Activated B cell treated with CpG ODN at 0.5 μM for 24 hours (primary cell): ENCODE results near the gene BCAT1. TPM values are rescaled to one million over a fixed set of nuclear protein-coding genes. Genes with fewer than 3 reads are reported as not detected.

ENCODE experiments used
- ATAC-seq: fragments of 200-7000 bp; cut with Tn5 transposase; one replicate; pipeline ENCODE4 v1.10.0; 2021; ENCODE audit warnings: low read depth, mild to moderate bottlenecking, moderate library complexity
- CTCF ChIA-PET: fragments of 350-600 bp; sonication (Branson Sonifier 250); formaldehyde crosslinking; loops from one replicate; lab custom pipeline; 2021; ENCODE audit warnings: antibody characterized with exemption; lab: Charles Lee
- POLR2A ChIA-PET: fragments of 350-600 bp; sonication (Branson Sonifier 250); formaldehyde crosslinking; loops from one replicate; lab custom pipeline; 2021; ENCODE audit warnings: antibody characterized with exemption; lab: Charles Lee
- DNase-seq: peaks from one replicate; pipeline ENCODE4 v3.0.0; 2022
- H3K27ac Mint-ChIP-seq: one replicate; pipeline ENCODE4 v1.8.0; 2020; ENCODE audit warnings: mixed read lengths
- H3K27me3 Mint-ChIP-seq: one replicate; pipeline ENCODE4 v1.8.0; 2021; ENCODE audit warnings: mixed read lengths
- H3K36me3 Mint-ChIP-seq: one replicate; pipeline ENCODE4 v1.8.0; 2021; ENCODE audit warnings: low read depth, mixed read lengths
- H3K4me1 Mint-ChIP-seq: one replicate; pipeline ENCODE4 v1.8.0; 2021; ENCODE audit warnings: mixed read lengths
- H3K4me3 Mint-ChIP-seq: one replicate; pipeline ENCODE4 v1.8.0; 2020; ENCODE audit warnings: mild to moderate bottlenecking, mixed read lengths
- H3K9me3 Mint-ChIP-seq: one replicate; pipeline ENCODE4 v1.8.0; 2020; ENCODE audit warnings: mixed read lengths
- intact Hi-C: fragments of 100-400 bp; cut with micrococcal nuclease; formaldehyde crosslinking; loops from one replicate; pipeline ENCODE4 v1.15.1; 2024
- total RNA-seq: library from RNA; stranded (reverse); gene quantifications from 2 replicates; pipeline ENCODE4 v1.2.3, GENCODE V29; 2022
- TF ChIP-seq, protein P1 (sequence below): fragments of 200-600 bp; IDR thresholded peaks from one replicate; pipeline ENCODE4 v1.8.0; 2022; ENCODE audit warnings: antibody characterized with exemption, mild to moderate bottlenecking

BCAT1 gene
- total RNA-seq, 1 donor from 2014 or later, result 69.6 TPM

- TF ChIP-seq, protein P1, sequence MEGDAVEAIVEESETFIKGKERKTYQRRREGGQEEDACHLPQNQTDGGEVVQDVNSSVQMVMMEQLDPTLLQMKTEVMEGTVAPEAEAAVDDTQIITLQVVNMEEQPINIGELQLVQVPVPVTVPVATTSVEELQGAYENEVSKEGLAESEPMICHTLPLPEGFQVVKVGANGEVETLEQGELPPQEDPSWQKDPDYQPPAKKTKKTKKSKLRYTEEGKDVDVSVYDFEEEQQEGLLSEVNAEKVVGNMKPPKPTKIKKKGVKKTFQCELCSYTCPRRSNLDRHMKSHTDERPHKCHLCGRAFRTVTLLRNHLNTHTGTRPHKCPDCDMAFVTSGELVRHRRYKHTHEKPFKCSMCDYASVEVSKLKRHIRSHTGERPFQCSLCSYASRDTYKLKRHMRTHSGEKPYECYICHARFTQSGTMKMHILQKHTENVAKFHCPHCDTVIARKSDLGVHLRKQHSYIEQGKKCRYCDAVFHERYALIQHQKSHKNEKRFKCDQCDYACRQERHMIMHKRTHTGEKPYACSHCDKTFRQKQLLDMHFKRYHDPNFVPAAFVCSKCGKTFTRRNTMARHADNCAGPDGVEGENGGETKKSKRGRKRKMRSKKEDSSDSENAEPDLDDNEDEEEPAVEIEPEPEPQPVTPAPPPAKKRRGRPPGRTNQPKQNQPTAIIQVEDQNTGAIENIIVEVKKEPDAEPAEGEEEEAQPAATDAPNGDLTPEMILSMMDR, result no peak
- H3K4me3 Mint-ChIP-seq, result no peak overlapping the region
- H3K4me1 Mint-ChIP-seq, result no peaks in the 10 kb centered on the region
- ATAC-seq, result no peak
- ChIA-PET CTCF (no interaction called here), POLR2A (no interaction called here)
- H3K27ac Mint-ChIP-seq, result no peak overlapping the region
- no peaks in the 10 kb centered on the region for H3K27me3 Mint-ChIP-seq
- no peaks in the 10 kb centered on the region for H3K36me3 Mint-ChIP-seq
- intact Hi-C loops, result no loop called here
- no peak for DNase-seq
- H3K9me3 Mint-ChIP-seq, result peaks cover 7% of the 10 kb centered on the region
These were observed 181.9 kb downstream of the BCAT1 start for GRCh38 chr12:24767016-24767415.

- intact Hi-C loops, result no loop called here
- DNase-seq, result no peak
- Mint-ChIP-seq H3K36me3 (no peaks in the 10 kb centered on the region), H3K9me3 (peaks cover 7% of the 10 kb centered on the region), H3K27ac (no peak overlapping the region), H3K27me3 (no peaks in the 10 kb centered on the region), H3K4me1 (no peaks in the 10 kb centered on the region), H3K4me3 (no peak overlapping the region)
- ChIA-PET CTCF (interaction anchor here (1.7 kb wide), 1 partner anchor 14 kb away, joined by 4 read pairs; no protein-coding TSS in a partner anchor), POLR2A (interaction anchor here (0.6 kb wide), 1 partner anchor 36 kb away, joined by 5 read pairs; no protein-coding TSS in a partner anchor)
- TF ChIP-seq, protein P1, result no peak
- no peak for ATAC-seq
These were observed 184.2 kb downstream of the BCAT1 start for GRCh38 chr12:24764712-24765111.

DNA sequence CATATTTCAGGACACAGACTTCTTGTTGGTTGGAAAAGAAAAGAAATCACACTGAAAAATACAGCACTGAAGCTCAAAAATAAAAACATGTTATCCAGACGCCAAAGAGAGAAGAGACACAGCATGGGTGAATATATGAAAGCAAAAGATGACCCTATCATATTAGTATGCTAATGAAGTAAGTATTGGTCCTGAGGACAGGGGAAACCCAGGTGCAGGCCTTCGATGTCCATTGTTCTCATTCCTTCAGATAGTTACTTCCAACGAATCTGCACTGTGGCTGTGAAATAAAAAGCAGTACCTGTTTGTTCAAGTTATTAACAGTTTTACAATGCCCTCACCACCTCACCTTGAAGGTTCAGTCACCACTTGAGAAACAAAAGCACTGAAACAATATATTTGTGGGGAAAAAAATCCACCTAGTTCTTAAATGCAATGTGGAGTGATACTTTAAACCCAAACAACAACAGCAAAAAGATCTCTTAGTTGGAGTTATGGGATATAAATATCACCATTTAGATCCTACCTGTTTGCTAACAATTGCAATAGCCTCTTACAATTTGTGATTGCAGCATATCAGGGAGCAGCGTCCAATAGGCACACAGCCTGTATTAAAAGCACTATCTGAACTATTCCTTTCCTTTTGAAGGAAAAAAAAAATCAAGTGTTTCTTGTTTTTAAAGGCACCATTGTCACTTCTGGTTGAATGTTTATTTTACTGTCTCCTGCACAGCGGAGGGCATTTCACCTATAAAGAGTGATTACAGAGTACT, 188.1 kb downstream of the BCAT1 start:
- Mint-ChIP-seq H3K4me1 (no peaks in the 10 kb centered on the region), H3K36me3 (no peaks in the 10 kb centered on the region), H3K9me3 (no peaks in the 10 kb centered on the region), H3K27ac (no peak overlapping the region), H3K27me3 (no peaks in the 10 kb centered on the region), H3K4me3 (no peak overlapping the region)
- DNase-seq, result no peak
- TF ChIP-seq, protein P1, result no peak
- ATAC-seq, result no peak
- POLR2A ChIA-PET, result no interaction called here
- CTCF ChIA-PET, result no interaction called here
- intact Hi-C loops, result no loop called here

GRCh38 chr12:24760162-24760561, 188.7 kb downstream of the BCAT1 start:
- TF ChIP-seq, protein P1, result no peak
- ATAC-seq, result no peak
- ChIA-PET CTCF (no interaction called here), POLR2A (no interaction called here)
- DNase-seq, result no peak
- intact Hi-C loops, result no loop called here
- Mint-ChIP-seq H3K9me3 (no peaks in the 10 kb centered on the region), H3K36me3 (no peaks in the 10 kb centered on the region), H3K4me1 (no peaks in the 10 kb centered on the region), H3K27ac (no peak overlapping the region), H3K4me3 (no peak overlapping the region), H3K27me3 (no peaks in the 10 kb centered on the region)

Other genes with a start within 250 kb of the BCAT1 start
- 0.15 and 0.27 TPM in 2 replicates for gene DNAI7, start 246.1 kb upstream of the BCAT1 start, total RNA-seq
- 15.4 and 17.6 TPM in 2 replicates for gene ETFRF1, start 246.1 kb upstream of the BCAT1 start, total RNA-seq